Naive thymus-derived CD4-positive, alpha-beta T cell (primary cell): Measurements from ENCODE around the gene FHIT. TPM values are rescaled to one million over a fixed set of nuclear protein-coding genes. Genes with fewer than 3 reads are reported as not detected.

Experiments used
- ATAC-seq: fragments of 150-1000 bp; cut with Tn5 transposase; 2 replicates; pipeline ENCODE4 v1.10.0; 2021; ENCODE audit warnings: mild to moderate bottlenecking, moderate library complexity
- CTCF ChIA-PET: fragments of 350-600 bp; sonication (Branson Sonifier 250); formaldehyde crosslinking; loops from one replicate; lab custom pipeline; 2021; ENCODE audit warnings: antibody characterized with exemption; lab: Charles Lee
- POLR2A ChIA-PET: fragments of 350-600 bp; sonication (Branson Sonifier 250); formaldehyde crosslinking; loops from one replicate; lab custom pipeline; 2021; ENCODE audit warnings: antibody characterized with exemption, inconsistent platforms; lab: Charles Lee
- DNase-seq, 9 donors: peaks; one replicate each; pipeline versions ENCODE4 v3.0.0 to v3.0.0-alpha.2; 2020 to 2022; ENCODE audit warnings: mixed read lengths in 1 of 9
- H3K27ac ChIP-seq: one replicate; pipeline ENCODE4 v1.7.0; 2013; ENCODE audit warnings: mild to moderate bottlenecking, low read depth, low read length, moderate library complexity
- H3K27me3 ChIP-seq, 2 donors: one replicate each; pipeline ENCODE4 v1.7.0; 2013; ENCODE audit warnings: low read length in 2 of 2, mild to moderate bottlenecking in 2 of 2, moderate library complexity in 2 of 2; ENCODE audit not compliant: control insufficient read depth in 2 of 2, insufficient read depth in 2 of 2
- H3K36me3 ChIP-seq, 3 experiments: 1 replicate in 2 of 3; 2 replicates in 1 of 3; pipeline ENCODE4 v1.7.0; 2013; ENCODE audit warnings: low read length in 3 of 3, mild to moderate bottlenecking in 3 of 3, moderate library complexity in 1 of 3; ENCODE audit not compliant: insufficient read depth in 3 of 3, control insufficient read depth in 2 of 3
- H3K4me1 ChIP-seq, 2 donors: one replicate each; pipeline ENCODE4 v1.7.0; 2013; ENCODE audit warnings: low read length in 2 of 2, mild to moderate bottlenecking in 2 of 2, moderate library complexity in 1 of 2; ENCODE audit not compliant: control insufficient read depth in 2 of 2, insufficient read depth in 2 of 2
- H3K4me3 ChIP-seq: 2 replicates; pipeline ENCODE4 v1.7.0; 2013; ENCODE audit warnings: mild to moderate bottlenecking, low read length
- H3K9me3 ChIP-seq, 3 experiments: 1 replicate in 2 of 3; 2 replicates in 1 of 3; pipeline ENCODE4 v1.7.0; 2013; ENCODE audit warnings: low read length in 3 of 3; ENCODE audit not compliant: control insufficient read depth in 2 of 3
- H3K27ac Mint-ChIP-seq, 9 donors: one replicate each; pipeline ENCODE4 v1.8.0; 2020 to 2022; ENCODE audit warnings: mixed read lengths in 9 of 9, mild to moderate bottlenecking in 8 of 9, moderate library complexity in 5 of 9, inconsistent platforms in 2 of 9
- H3K27me3 Mint-ChIP-seq, 5 donors: one replicate each; pipeline ENCODE4 v1.8.0; 2021 to 2022; ENCODE audit warnings: mixed read lengths in 5 of 5, mild to moderate bottlenecking in 1 of 5
- H3K36me3 Mint-ChIP-seq, 5 donors: one replicate each; pipeline ENCODE4 v1.8.0; 2020 to 2022; ENCODE audit warnings: mixed read lengths in 5 of 5, mild to moderate bottlenecking in 3 of 5, inconsistent platforms in 1 of 5
- H3K4me1 Mint-ChIP-seq, 7 donors: one replicate each; pipeline ENCODE4 v1.8.0; 2020 to 2022; ENCODE audit warnings: mixed read lengths in 7 of 7, mild to moderate bottlenecking in 3 of 7, inconsistent platforms in 1 of 7
- H3K4me3 Mint-ChIP-seq, 10 donors: one replicate each; pipeline ENCODE4 v1.8.0; 2020 to 2022; ENCODE audit warnings: mild to moderate bottlenecking in 10 of 10, mixed read lengths in 10 of 10, moderate library complexity in 6 of 10, inconsistent platforms in 2 of 10
- H3K9me3 Mint-ChIP-seq, 11 donors: one replicate each; pipeline ENCODE4 v1.8.0; 2020 to 2022; ENCODE audit warnings: mixed read lengths in 11 of 11, mild to moderate bottlenecking in 4 of 11, inconsistent platforms in 1 of 11, moderate library complexity in 1 of 11
- intact Hi-C, 2 donors: fragments of 100-400 bp; cut with micrococcal nuclease; formaldehyde crosslinking; loops; one replicate each; pipeline ENCODE4 v1.15.1; 2023
- polyA plus RNA-seq, 2 donors: library from polyadenylated mRNA; unstranded; fragments of 300-500 nt; fragmentation: Illumina TruSeq; gene quantifications; one replicate each; pipeline ENCODE4 v1.2.3, GENCODE V29; 2021
- total RNA-seq, 6 experiments: library from RNA in 5 of 6; stranded (reverse) in 5 of 6; gene quantifications; 1 replicate in 5 of 6; 2 replicates in 1 of 6; pipeline ENCODE4 v1.2.3 and lab custom pipeline; 2021 to 2026

FHIT gene
- total and polyA plus RNA-seq, 7 experiments from 2014 or later = 51.2 to 230 (median 152) TPM

DNA sequence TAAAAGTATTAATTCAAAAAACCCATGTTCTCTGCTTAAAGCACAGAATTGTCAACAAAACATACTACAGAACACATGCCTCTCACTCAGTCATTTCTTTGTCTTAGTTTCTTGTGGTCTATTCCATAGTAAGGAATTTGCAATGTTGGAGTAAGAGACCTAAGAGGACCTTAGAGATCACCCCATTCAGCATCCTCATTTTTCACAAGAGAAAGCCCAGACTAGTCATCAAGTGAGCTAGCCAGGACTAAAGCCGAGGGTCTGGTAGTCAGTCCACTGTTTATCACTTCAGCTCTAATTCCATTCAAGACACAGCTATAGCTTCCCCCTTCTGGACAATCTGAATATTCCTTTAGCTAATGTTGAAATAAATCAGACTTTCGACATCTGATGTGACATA is 601.1 kb downstream of the FHIT start:
- DNase-seq (no peak), ATAC-seq (no peak)
- Histone ChIP-seq H3K27me3 (no peaks in the 10 kb centered on the region), H3K27ac (no peak overlapping the region), H3K4me1 (no peaks in the 10 kb centered on the region), H3K9me3 (no peaks in the 10 kb centered on the region), H3K4me3 (no peak overlapping the region), H3K36me3 (no peaks in the 10 kb centered on the region)
- POLR2A ChIA-PET = no interaction called here
- Mint-ChIP-seq H3K36me3 (peaks cover 0 to 4% (median 0%) of the 10 kb centered on the region in 5 donors), H3K27me3 (no peaks in the 10 kb centered on the region), H3K4me1 (peaks cover 0 to 4% (median 0%) of the 10 kb centered on the region in 7 donors), H3K4me3 (no peak overlapping the region), H3K27ac (no peak overlapping the region), H3K9me3 (peaks cover 0 to 2% (median 0%) of the 10 kb centered on the region in 11 donors)
- CTCF ChIA-PET = interaction anchor here (0.7 kb wide), 1 partner anchor 129 kb away, joined by 3 read pairs; no protein-coding TSS in a partner anchor
- intact Hi-C loops = no loop called here

DNA sequence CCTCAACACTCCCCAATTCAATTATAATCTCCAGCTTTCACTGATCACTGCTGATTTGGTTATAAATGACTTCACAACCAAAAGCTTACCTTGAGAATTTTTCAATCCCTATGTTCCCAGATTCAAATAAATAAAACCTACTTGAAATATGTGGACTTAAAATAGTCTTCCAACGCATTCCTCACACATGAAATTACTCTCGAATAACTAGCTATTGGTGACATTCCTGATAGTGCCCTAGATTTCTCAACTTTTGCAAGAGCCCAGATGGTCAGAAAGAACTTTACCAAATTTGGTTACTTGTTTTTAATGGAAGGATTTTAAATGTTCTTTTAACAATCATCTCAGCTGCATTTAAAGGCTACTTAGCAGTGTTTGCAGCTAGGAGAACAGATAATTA is 605.5 kb downstream of the FHIT start:
- Histone ChIP-seq H3K27me3 (no peaks in the 10 kb centered on the region), H3K9me3 (no peaks in the 10 kb centered on the region), H3K4me1 (no peaks in the 10 kb centered on the region), H3K4me3 (no peak overlapping the region), H3K36me3 (no peaks in the 10 kb centered on the region), H3K27ac (no peak overlapping the region)
- intact Hi-C loops = no loop called here
- Mint-ChIP-seq H3K27me3 (no peaks in the 10 kb centered on the region), H3K27ac (no peak overlapping the region), H3K4me3 (no peak overlapping the region), H3K9me3 (peaks cover 0 to 5% (median 0%) of the 10 kb centered on the region in 11 donors), H3K4me1 (peaks cover 0 to 9% (median 1%) of the 10 kb centered on the region in 7 donors), H3K36me3 (peaks cover 0 to 3% (median 0%) of the 10 kb centered on the region in 5 donors)
- ATAC-seq (no peak), DNase-seq (no peak)
- CTCF ChIA-PET = no interaction called here
- POLR2A ChIA-PET = no interaction called here

DNA sequence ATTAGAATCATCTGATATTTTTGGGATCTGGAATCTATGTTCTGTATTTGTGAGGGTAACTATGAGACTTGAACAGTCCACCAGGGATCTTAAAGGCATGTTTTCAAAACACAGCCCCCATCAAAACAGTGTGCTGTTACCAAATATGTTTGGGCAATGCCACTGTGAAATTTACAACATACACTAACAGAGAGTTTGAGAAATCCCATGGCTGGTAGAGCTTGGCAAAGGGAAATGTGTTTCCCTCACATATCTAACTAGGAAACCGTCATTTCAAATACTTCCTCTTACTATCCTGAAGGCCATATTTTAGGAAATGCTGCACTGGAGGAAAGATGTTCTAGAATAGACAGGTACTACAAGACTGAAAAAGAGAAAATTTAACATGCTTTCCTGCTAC is 607.4 kb downstream of the FHIT start:
- POLR2A ChIA-PET = no interaction called here
- H3K4me1 ChIP-seq = no peaks in the 10 kb centered on the region
- DNase-seq (no peak), ATAC-seq (no peak)
- Mint-ChIP-seq H3K27ac (no peak overlapping the region), H3K4me1 (peaks cover 0 to 9% (median 1%) of the 10 kb centered on the region in 7 donors), H3K27me3 (no peaks in the 10 kb centered on the region), H3K36me3 (peaks cover 0 to 8% (median 0%) of the 10 kb centered on the region in 5 donors), H3K9me3 (peaks cover 0 to 11% (median 0%) of the 10 kb centered on the region in 11 donors), H3K4me3 (no peak overlapping the region)
- CTCF ChIA-PET = no interaction called here
- no peaks in the 10 kb centered on the region for H3K27me3 ChIP-seq
- H3K9me3 ChIP-seq = no peaks in the 10 kb centered on the region
- H3K36me3 ChIP-seq = no peaks in the 10 kb centered on the region
- H3K27ac ChIP-seq = no peak overlapping the region
- intact Hi-C loops = no loop called here
- H3K4me3 ChIP-seq = no peak overlapping the region

DNA sequence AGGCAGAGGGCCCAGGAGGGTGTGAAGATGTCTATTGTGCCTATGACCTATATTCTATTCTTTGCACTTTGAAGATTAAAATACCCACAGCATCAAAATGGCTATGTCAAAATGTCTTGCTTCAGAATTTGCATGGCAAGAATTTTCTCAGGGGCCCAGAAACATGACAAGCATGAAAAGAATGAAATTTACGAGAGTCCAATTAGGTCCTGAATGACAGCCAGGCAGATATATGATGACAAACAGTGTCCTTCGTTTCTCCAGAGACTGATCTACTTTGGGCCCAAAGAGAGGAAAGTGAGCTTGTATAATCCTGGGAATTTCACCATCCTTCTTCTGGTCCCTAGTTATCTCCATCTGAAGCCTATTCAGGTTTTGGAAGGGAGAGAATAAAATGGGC is 609.9 kb downstream of the FHIT start:
- Mint-ChIP-seq H3K9me3 (peaks cover 0 to 15% (median 0%) of the 10 kb centered on the region in 11 donors), H3K27ac (no peak overlapping the region), H3K4me3 (no peak overlapping the region), H3K36me3 (peaks cover 0 to 8% (median 0%) of the 10 kb centered on the region in 5 donors), H3K27me3 (peaks cover 0 to 2% (median 0%) of the 10 kb centered on the region in 5 donors), H3K4me1 (peaks cover 0 to 9% (median 1%) of the 10 kb centered on the region in 7 donors)
- H3K36me3 ChIP-seq = no peaks in the 10 kb centered on the region
- DNase-seq (no peak), ATAC-seq (no peak)
- CTCF ChIA-PET = no interaction called here
- no peaks in the 10 kb centered on the region for H3K4me1 ChIP-seq
- no peaks in the 10 kb centered on the region for H3K27me3 ChIP-seq
- H3K27ac ChIP-seq = no peak overlapping the region
- intact Hi-C loops = no loop called here
- POLR2A ChIA-PET = no interaction called here
- no peak overlapping the region for H3K4me3 ChIP-seq
- no peaks in the 10 kb centered on the region for H3K9me3 ChIP-seq

DNA sequence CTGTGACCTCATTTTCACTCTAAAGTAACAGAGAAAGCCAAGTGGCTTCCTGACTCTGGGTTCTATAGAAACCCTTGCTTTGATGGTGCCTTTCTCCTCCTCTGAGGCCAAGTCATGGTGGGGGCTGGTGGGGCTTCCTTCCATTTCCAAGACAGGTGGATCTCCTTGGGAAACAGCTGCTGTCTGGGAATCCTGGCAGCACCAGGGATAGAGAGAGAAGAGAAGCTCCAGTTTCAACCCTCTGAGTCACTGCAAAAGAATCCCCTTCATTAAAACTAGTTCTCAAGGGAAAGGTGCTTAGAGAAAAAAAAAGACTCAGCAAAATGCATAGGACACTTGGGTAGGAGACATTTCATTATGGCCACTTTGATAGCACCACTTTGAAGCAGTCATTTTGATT is 614.4 kb downstream of the FHIT start:
- Histone ChIP-seq H3K27me3 (no peaks in the 10 kb centered on the region), H3K4me1 (no peaks in the 10 kb centered on the region), H3K4me3 (no peak overlapping the region), H3K9me3 (no peaks in the 10 kb centered on the region), H3K36me3 (no peaks in the 10 kb centered on the region), H3K27ac (no peak overlapping the region)
- intact Hi-C loops = no loop called here
- Mint-ChIP-seq H3K9me3 (peaks cover 0 to 15% (median 0%) of the 10 kb centered on the region in 11 donors), H3K36me3 (peaks cover 0 to 5% (median 0%) of the 10 kb centered on the region in 5 donors), H3K4me1 (no peaks in the 10 kb centered on the region), H3K4me3 (no peak overlapping the region), H3K27ac (no peak overlapping the region), H3K27me3 (peaks cover 0 to 2% (median 0%) of the 10 kb centered on the region in 5 donors)
- ATAC-seq = no peak
- POLR2A ChIA-PET = no interaction called here
- CTCF ChIA-PET = no interaction called here
- DNase-seq = no peak

DNA sequence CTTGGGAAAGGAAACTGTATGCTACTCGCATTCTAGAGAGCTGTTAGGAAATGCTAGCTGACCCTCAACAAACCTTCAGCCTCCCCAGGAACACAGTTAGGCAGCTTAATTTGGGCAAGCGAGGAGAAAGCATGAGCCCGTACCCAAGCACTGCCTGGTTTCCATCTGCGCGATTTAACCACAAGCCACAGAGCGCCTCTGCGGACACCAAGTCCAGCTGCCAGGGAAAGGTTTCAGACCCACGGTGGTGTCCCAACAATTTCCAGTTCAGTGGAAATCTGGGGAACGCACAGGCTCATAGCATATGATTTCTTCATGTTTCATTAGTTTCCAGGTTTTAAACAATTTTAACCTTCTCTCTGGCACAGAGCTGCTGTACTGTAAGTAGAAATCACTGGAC is 617.6 kb downstream of the FHIT start:
- ChIA-PET CTCF (no interaction called here), POLR2A (no interaction called here)
- ATAC-seq (no peak), DNase-seq (no peak)
- Histone ChIP-seq H3K27ac (no peak overlapping the region), H3K36me3 (no peaks in the 10 kb centered on the region), H3K9me3 (no peaks in the 10 kb centered on the region), H3K4me1 (no peaks in the 10 kb centered on the region), H3K27me3 (no peaks in the 10 kb centered on the region), H3K4me3 (no peak overlapping the region)
- H3K36me3 Mint-ChIP-seq = no peaks in the 10 kb centered on the region
- H3K27ac Mint-ChIP-seq = no peak overlapping the region
- intact Hi-C loops = no loop called here
- peaks cover 0 to 3% (median 0%) of the 10 kb centered on the region in 11 donors for H3K9me3 Mint-ChIP-seq
- H3K4me1 Mint-ChIP-seq = no peaks in the 10 kb centered on the region
- H3K4me3 Mint-ChIP-seq = no peak overlapping the region
- peaks cover 0 to 4% (median 0%) of the 10 kb centered on the region in 5 donors for H3K27me3 Mint-ChIP-seq

DNA sequence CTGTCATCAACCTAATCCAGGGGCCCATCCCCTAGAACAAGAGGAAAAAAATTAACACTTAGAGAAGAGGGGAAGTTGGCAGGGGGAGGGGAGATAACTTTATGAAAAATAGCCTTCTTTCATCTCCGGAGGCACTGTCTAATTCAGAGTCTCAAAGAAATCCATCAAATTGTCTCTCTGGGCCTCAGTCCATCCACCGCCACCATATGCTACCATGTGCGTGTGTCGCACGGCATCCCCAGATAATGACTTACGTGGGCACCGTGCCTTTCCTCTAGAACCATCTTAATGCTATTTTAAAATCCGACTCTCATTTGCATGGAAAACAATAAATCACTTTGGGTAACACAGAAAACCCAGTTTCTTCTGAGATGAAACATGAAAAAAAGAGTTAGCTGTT is 619.7 kb downstream of the FHIT start:
- no peaks in the 10 kb centered on the region for H3K4me1 Mint-ChIP-seq
- Histone ChIP-seq H3K4me3 (no peak overlapping the region), H3K36me3 (no peaks in the 10 kb centered on the region), H3K4me1 (no peaks in the 10 kb centered on the region), H3K27ac (no peak overlapping the region), H3K9me3 (no peaks in the 10 kb centered on the region), H3K27me3 (no peaks in the 10 kb centered on the region)
- DNase-seq (no peak), ATAC-seq (no peak)
- no peak overlapping the region for H3K4me3 Mint-ChIP-seq
- H3K36me3 Mint-ChIP-seq = no peaks in the 10 kb centered on the region
- peaks cover 0 to 4% (median 0%) of the 10 kb centered on the region in 5 donors for H3K27me3 Mint-ChIP-seq
- CTCF ChIA-PET = no interaction called here
- H3K27ac Mint-ChIP-seq = no peak overlapping the region
- POLR2A ChIA-PET = no interaction called here
- intact Hi-C loops = no loop called here
- peaks cover 0 to 2% (median 0%) of the 10 kb centered on the region in 11 donors for H3K9me3 Mint-ChIP-seq
